Activated naive CD8-positive, alpha-beta T cell treated with anti-CD3 and anti-CD28 coated beads, Interleukin-2, amount 50 U/mL, for 16 hours (primary cell): ENCODE measurements around the gene BBS9.
"Not testable (repeated sequence)": the region's sequence is repeated elsewhere in the genome, so short reads cannot be mapped to it uniquely, and the experiment has no call there.

Experiments used
- DNase-seq: peaks from one replicate; pipeline ENCODE4 v3.0.0-alpha.2; 2020; ENCODE audit warnings: low read depth, low spot score

The BBS9 gene

GRCh38 chr7:33428415-33428814 is 299.1 kb downstream of the BBS9 start:
- no peak for DNase-seq

- no peak for DNase-seq
These were observed 302.2 kb downstream of the BBS9 start for GRCh38 chr7:33431543-33431942.

DNA sequence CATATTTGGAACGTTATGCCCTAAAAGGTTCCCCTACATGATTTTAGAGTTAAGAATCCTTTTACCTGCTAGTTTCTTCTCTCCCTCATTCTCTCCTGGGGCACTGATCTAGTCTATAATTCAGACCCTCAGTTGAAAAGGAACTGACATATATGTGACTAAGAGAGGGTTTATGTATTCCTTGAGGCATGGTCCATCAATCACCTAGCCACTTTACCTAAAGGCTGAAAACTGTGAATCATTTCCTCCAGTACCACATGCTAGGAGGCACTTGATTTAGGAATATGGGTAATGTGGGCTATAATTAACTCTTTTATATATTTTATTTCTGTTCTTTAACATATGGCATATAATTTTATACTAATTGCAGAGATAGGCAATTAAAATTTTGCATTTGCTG is 303.5 kb downstream of the BBS9 start:
- DNase-seq: no peak

DNA sequence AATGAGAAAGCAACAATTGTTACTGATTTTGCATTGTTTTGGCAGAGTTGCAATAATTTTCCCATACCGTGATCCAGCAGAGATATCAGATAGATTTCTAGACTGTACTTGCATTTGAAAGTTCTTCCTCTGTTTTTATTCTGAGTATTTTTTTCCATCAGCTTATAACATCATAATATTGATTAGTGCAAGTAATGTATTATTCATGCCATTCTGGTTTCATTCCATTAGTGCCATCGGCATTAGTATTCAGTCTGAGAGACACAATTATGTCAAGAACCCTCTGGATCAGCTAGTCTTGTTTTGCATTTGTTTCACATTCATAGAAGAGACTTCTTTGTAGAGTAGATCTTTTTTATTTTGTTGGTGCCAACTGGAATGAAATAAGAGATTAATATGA is 304.0 kb downstream of the BBS9 start:
- DNase-seq: no peak

DNA sequence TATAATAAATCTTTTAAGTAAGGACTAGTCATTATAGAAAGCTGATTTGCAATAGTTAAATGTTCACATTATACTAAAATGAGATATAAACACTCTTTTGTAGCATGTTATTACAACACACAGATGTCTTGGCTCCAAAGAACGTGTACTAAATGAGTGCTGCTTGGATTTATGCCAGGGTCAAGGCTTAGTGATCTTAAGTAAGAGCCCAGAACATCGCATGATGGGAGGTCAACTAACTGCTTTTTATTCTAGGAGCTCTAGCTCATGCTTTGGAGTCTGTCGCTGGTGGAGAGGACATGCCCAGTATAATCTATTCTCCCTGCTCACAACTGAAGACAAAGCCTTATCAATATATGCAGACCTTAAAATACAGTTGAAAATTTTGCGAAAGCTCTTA is 315.1 kb downstream of the BBS9 start:
- no peak for DNase-seq

- no peak for DNase-seq
These were observed 317.2 kb downstream of the BBS9 start for GRCh38 chr7:33446551-33446950.

- DNase-seq: no peak
These were observed 318.7 kb downstream of the BBS9 start for GRCh38 chr7:33448035-33448434.

DNA sequence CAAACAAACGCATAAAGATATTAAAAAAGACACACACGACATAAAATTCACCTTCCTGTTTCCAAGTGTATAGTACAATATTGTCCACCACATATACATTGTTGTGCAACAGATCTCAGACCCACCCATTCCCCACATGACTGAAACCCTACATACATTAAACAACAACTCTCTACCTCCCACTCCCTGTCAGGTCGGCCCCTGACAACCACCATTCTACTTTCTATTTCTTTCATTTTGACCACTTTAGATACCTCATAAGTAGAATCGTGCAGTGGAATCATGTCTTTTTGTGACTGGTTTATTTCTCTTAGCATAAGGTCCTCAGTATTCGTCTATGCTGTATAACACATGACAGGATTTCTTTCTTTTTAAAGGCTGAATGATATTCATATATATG is 320.5 kb downstream of the BBS9 start:
- DNase-seq: no peak

GRCh38 chr7:33452805-33453502 is 323.6 kb downstream of the BBS9 start:
- no peak for DNase-seq

DNA sequence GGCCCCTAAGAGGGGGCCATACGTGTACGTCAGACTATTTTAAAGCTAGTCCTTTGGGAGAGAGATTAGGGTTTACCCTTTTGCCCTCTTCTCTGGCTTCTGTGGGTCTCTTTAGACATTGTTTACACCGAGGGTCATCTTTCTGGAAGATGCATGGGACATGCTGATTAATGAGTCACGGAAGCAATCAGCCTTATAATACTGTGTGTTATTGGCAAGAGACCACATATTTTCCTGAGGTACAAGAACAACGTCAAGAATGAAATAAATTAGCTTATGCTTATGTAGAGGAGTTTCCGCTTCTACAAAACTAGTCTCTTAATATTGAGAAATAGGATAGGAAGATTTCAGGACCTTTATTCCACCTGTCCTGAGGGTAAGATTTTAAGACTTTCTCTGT is 327.7 kb downstream of the BBS9 start:
- no peak for DNase-seq

GRCh38 chr7:33458581-33458980 is 329.2 kb downstream of the BBS9 start:
- DNase-seq: no peak

- no peak for DNase-seq
These were observed 330.0 kb downstream of the BBS9 start for GRCh38 chr7:33459340-33459751.

DNA sequence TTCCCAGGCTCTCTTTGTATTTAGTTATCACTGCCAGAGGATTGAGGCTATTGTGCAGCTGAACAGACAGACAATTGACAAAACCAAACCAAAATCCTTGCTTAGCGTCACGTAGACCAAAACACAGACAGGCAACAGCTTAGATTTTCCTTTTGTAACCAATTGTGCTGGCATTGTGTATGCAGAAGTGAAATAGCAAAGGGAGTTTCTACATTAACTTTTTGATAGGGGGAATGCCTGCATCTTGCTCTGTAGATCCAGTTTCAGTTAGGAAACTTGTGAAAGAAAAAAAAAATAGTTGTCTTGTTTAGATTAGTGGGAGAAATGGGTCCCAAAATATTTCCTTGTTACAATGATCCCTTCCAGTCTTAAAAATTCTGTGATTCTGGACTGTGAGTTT is 333.8 kb downstream of the BBS9 start:
- no peak for DNase-seq

- no peak for DNase-seq
These were observed 336.8 kb downstream of the BBS9 start for GRCh38 chr7:33466203-33466602.

DNA sequence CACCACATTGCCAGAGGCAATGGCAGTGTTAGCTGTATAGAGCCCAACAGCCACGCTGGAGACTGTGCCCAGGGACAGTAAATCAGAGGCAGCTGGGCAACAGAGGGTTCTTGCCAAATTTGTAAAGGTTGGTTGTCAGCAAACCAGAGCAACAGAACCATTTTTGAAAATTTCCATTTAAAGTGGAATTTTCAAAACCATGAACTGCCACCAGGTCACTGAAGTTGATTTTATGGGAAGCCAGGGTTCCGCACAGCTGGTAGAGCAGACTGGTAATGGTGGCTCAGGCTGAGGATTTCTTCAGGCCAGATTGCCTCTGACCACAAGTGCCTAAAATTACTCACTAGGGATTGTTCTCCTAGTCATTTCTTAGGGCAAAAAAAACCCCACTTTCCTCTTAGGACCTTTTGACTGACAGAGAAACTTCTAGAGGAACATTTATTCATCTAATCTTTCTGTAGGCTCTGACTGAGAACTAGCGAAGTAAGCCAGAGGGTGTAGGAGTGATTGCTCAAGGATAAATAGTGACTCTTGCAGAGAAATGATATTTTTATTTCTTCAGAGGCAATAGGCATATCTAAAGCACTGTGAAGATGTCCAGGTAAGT is 342.4 kb downstream of the BBS9 start:
- DNase-seq: no peak

- DNase-seq: no peak
These were observed 343.1 kb downstream of the BBS9 start for GRCh38 chr7:33472348-33473025.

DNA sequence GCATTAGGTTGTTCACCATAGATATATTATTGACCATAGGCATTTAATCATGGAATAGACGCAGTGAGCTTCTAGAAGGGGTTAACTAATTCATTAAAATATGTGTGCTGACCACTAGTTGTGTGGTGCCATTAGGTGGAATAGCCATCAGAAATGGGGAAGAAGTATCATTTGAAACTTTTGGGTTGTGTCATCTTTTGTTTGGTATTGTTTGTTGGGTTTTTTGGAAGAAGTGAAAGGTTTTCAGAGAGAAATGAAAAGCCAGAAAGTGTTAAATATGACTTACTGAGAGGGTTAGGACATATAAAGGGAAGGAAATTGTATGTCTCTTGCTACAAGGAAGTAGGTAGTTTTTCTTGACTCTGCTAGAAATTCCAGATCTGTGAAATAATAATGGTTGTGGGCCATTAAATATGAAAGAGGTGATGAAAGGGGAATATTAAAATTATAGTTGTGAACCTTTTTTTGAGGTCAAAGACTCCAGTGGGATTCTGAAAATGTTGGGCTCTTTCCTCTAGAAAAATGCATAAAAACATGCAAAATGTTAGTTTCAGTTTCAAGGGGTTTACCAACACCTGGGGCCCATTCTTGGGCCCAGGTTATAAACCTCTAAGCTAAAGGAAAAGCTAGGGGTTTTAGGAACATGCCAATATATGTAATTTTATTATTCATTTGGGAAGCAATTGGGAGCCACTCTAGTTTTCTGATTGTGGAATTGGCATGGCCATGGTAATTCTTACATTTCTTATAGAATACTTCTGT is 348.5 kb downstream of the BBS9 start:
- DNase-seq: no peak

DNA sequence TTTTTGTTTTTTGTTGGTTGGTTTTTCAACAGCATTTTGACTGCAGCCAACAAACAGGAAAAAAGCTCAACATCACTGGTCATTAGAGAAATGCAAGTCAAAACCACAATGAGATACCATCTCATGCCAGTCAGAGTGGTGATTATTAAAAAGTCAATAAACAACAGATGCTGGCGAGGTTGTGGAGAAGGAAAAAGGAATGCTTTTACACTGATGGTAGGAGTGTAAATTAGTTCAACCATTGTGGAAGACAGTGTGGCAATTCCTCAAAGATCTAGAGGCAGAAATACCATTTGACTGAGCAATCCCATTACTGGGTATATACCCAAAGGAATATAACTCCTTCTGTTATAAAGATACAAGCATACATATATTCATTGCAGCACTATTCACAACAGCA is 355.1 kb downstream of the BBS9 start:
- DNase-seq: not testable (repeated sequence)

DNA sequence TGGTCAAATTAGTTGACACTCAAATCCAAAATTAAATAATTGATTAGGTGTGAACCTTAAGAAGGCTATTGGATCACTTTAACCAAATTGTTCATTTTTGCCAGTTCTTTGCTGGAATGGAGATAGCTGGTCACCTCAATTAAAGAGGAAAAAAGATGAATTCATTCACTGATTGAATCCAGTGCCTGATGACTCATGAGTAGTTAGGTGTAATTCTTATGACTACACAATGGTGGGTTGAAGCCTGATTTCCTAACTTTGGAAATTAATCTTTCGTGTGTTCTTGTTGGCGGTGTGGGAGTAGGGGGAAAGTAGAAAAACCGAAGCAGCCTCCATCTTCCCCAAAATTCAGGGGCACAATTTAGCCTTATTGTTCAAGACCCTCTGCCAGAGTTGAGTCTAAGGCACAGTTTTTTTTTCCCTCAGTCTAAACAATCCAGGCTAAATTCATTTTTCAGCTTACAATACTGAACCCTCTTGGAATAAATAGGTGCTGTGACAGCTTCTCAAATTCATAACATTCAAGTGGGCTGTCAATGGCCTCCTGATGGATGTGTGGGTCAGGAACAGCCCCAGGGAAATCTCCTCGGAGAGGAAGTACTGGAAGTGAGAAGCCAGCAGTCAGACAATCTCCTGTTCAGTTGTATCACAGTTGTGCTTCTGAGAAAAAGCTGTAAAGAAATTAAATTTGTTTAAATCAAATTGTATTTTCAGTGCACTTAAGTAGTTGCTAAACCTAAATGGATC is 356.6 kb downstream of the BBS9 start:
- DNase-seq: no peak

DNA sequence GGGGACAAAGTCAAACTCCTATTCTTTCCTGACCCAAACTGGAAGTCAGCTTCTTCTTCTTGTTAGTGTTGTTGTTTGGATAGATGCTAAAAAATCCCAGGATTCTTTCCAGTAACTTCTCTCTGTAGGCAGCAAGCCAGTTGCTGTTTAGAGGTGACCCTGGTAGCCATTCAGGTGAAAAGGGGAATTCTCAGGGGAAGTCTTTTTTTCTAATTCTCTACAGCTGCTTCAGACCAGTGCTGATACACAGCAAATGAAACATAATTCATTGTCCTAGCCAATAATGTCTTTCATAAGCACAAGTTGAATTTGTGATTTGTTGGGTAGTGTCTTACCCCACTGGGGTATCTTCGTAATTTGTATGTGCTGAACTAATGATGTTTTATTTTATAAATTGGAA is 357.3 kb downstream of the BBS9 start:
- DNase-seq: no peak

DNA sequence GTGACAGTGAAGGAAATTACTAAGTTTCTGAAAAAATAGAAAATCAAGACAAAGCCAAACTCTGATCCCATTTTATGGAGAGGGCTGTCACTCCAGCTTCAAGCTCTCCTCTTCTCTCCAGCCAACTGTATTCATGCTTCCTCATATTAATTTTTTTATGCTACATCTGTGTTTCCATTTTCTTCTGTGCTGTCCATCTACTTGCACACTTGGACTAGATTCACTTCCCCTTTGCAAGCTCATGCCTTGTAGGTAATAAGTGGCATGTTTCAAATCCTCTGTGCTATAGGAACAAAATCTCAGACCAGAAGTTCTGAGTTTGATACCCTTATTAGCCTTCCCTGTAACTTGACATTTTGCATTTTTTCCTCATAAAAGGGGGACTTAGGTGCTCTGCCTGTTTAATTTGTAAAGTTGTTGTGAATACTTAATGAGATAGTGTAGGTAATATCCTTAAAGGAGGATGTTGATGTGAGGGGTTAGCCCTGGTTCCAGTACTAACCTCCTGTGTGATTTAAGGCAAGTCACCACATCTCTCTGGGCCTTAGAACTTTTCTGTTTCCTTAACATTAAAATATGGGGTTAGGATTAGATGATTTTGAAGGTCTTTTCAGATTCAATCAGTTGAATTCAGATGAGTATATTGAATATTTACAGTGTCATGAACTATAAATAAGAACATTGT is 358.8 kb downstream of the BBS9 start:
- no peak for DNase-seq
